Thyroid gland (tissue), 4 donors: ENCODE results near the gene RMI1.

Experiments used
- CTCF ChIP-seq, 6 experiments: fragments of 200-600 bp in 3 of 6; fragments of 450-650 bp in 3 of 6; sonication (generic) in 3 of 6; IDR thresholded peaks; one replicate each; pipeline ENCODE4 v1.5.1; 2016 to 2019; ENCODE audit warnings: antibody characterized with exemption in 6 of 6, mild to moderate bottlenecking in 2 of 6, inconsistent platforms in 1 of 6, moderate library complexity in 1 of 6
- POLR2A ChIP-seq, 2 donors: fragments of 450-650 bp; IDR thresholded peaks; one replicate each; pipeline ENCODE4 v1.6.1; 2017; ENCODE audit warnings: antibody characterized with exemption in 2 of 2, mild to moderate bottlenecking in 2 of 2, moderate library complexity in 1 of 2

- peak in 1 of 6 experiments; percentile 11 for TF ChIP-seq CTCF (IDR thresholded peaks at IDR 0.05)
- no peak for TF ChIP-seq POLR2A (IDR thresholded peaks at IDR 0.05)
Observed at GRCh38 chr9:84002344-84002743, 21.7 kb downstream of the RMI1 start.
